ENCODE results near the gene RAB4A. TPM values are rescaled to one million over a fixed set of nuclear protein-coding genes. Genes with fewer than 3 reads are reported as not detected.

Gene RAB4A
- total RNA-seq, 2 experiments from 2014 or later, result 26.7 to 28.7 TPM

DNA sequence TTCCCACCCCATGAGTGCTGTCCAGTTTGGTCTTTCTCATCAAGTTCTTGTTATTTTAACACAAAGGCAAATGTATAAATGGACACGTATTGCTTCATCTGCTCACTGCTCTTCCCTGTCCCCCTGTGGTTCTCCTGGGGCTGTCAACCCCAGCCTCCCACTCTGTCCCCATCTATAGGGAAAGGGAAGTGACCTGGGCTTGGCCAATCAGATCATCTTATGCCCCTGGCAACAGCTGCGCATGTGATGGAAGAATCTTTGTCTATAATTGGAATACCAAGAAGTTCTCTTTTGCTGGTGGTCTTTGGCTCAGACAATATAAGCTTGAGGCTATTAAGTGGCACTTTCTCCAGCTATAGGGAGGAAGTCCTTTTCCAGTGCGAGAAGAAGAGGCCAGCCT is 76.6 kb downstream of the RAB4A start:
- Mint-ChIP-seq H3K27me3 (peaks cover 18% of the 10 kb centered on the region), H3K4me1 (ENCODE audit: low read depth) (peaks cover 11% of the 10 kb centered on the region), H3K9me3 (no peaks in the 10 kb centered on the region), H3K27ac (no peak overlapping the region), H3K4me3 (peak overlapping the region; percentile 27), H3K36me3 (ENCODE audit: low read depth) (peaks cover 6% of the 10 kb centered on the region)
- Histone ChIP-seq H3K27me3 (ENCODE audit: control insufficient read depth in 1 of 2, insufficient read depth in 2 of 2, low read length in 2 of 2) (peaks cover 0 to 4% of the 10 kb centered on the region in 2 experiments), H3K27ac (ENCODE audit: low read depth in 1 of 2, low read length in 2 of 2) (no peak overlapping the region), H3K9me3 (ENCODE audit: control insufficient read depth in 1 of 2, insufficient read depth in 1 of 2, low read length in 2 of 2) (no peaks in the 10 kb centered on the region), H3K36me3 (ENCODE audit: insufficient read depth, low read length) (no peaks in the 10 kb centered on the region), H3K4me1 (ENCODE audit: insufficient read depth, low read length) (peaks cover 14% of the 10 kb centered on the region), H3K4me3 (ENCODE audit: low read length) (no peak overlapping the region)
- TF ChIP-seq, protein P1, sequence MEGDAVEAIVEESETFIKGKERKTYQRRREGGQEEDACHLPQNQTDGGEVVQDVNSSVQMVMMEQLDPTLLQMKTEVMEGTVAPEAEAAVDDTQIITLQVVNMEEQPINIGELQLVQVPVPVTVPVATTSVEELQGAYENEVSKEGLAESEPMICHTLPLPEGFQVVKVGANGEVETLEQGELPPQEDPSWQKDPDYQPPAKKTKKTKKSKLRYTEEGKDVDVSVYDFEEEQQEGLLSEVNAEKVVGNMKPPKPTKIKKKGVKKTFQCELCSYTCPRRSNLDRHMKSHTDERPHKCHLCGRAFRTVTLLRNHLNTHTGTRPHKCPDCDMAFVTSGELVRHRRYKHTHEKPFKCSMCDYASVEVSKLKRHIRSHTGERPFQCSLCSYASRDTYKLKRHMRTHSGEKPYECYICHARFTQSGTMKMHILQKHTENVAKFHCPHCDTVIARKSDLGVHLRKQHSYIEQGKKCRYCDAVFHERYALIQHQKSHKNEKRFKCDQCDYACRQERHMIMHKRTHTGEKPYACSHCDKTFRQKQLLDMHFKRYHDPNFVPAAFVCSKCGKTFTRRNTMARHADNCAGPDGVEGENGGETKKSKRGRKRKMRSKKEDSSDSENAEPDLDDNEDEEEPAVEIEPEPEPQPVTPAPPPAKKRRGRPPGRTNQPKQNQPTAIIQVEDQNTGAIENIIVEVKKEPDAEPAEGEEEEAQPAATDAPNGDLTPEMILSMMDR (IDR thresholded peaks at IDR 0.05), result no peak
- ATAC-seq (ENCODE audit: poor library complexity) (no peak), DNase-seq (no peak)
- intact Hi-C loops (cut with DNase I, micrococcal nuclease), result loop anchor here in 1 of 2 experiments (5.0 kb wide), 1 partner anchor 210 kb away; the partner anchor contains the start of gene ABCB10
- CTCF ChIA-PET, result no interaction called here
- POLR2A ChIA-PET, result no interaction called here

DNA sequence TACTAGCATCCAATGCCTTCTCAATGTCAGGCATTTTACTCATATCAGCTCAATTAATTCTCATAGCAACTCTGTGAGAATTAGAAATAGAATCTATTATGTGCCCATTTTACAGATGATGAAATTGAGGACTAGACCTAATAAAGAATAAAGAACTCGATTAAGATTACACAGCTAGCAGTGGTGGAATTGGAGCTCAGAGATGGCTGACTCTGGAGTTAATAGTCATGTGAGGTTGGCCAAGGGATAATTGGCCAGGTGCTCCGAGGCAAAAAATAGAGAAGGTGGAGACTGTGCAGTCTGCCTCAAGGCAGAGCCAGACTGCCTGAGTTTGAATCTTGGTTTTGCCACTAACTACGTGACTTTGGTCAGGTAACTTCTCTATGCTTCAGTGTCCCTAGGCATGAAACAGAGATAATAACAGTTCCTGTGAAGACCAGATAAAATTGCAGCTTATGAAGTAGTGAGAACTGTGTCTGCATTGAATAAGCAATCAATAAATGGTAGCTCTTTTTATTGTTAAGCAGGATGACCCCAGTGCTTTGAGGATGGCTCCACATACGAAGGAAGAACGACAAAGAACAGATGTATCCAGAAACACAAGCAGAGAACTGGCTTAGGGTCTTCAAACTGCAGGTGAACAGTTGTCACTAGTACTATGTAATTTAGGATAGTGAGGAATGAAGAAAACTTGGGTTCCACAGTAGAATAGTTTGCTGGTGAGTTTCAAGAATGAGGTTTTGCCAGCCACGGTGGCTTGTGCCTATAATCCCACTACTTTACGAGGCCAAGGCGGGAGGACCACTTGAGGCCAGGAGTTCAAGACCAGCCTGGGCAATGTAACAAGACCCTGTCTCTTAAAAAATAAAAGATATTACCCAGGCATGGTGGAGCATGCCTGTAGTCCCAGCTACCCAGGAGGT is 78.8 kb downstream of the RAB4A start:
- ATAC-seq (ENCODE audit: poor library complexity), result no peak
- no peak overlapping the region for H3K4me3 ChIP-seq (ENCODE audit: low read length)
- no peak for DNase-seq
- intact Hi-C loops (cut with DNase I, micrococcal nuclease), result loop anchor here in 1 of 2 experiments (5.0 kb wide), 1 partner anchor 208 kb away; the partner anchor contains the start of gene ABCB10
- H3K27me3 ChIP-seq (ENCODE audit: control insufficient read depth in 1 of 2, insufficient read depth in 2 of 2, low read length in 2 of 2), result peaks cover 0 to 11% of the 10 kb centered on the region in 2 experiments
- no peak overlapping the region for H3K27ac ChIP-seq (ENCODE audit: low read depth in 1 of 2, low read length in 2 of 2)
- Mint-ChIP-seq H3K36me3 (ENCODE audit: low read depth) (no peaks in the 10 kb centered on the region), H3K4me1 (ENCODE audit: low read depth) (peaks cover 4% of the 10 kb centered on the region), H3K9me3 (no peaks in the 10 kb centered on the region), H3K27ac (no peak overlapping the region), H3K27me3 (peaks cover 19% of the 10 kb centered on the region), H3K4me3 (no peak overlapping the region)
- H3K36me3 ChIP-seq (ENCODE audit: insufficient read depth, low read length), result no peaks in the 10 kb centered on the region
- ChIA-PET CTCF (no interaction called here), POLR2A (no interaction called here)
- no peaks in the 10 kb centered on the region for H3K4me1 ChIP-seq (ENCODE audit: insufficient read depth, low read length)
- H3K9me3 ChIP-seq (ENCODE audit: control insufficient read depth in 1 of 2, insufficient read depth in 1 of 2, low read length in 2 of 2), result peaks cover 0 to 6% of the 10 kb centered on the region in 2 experiments
- TF ChIP-seq, protein P1 (IDR thresholded peaks at IDR 0.05), result no peak

DNA sequence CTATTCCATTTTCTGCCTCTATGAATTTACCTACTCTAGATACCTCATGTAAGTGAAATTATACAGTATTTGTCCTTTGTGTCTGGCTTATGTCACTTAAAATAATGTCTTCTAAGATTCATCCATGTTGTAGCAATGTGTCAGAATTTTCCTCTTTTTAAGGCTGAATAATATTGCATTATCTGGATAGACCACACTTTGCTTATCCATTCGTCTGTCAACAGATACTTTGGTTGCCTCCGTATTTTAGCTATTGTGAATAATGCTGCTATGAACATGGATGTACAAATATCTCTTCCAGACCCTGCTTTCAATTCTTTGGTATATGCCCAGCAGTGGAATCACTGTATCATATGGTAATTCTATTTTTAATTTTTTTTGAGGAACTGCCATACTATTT is 82.1 kb downstream of the RAB4A start:
- Histone ChIP-seq H3K9me3 (ENCODE audit: control insufficient read depth in 1 of 2, insufficient read depth in 1 of 2, low read length in 2 of 2) (peaks cover 0 to 12% of the 10 kb centered on the region in 2 experiments), H3K27ac (ENCODE audit: low read depth in 1 of 2, low read length in 2 of 2) (no peak overlapping the region), H3K27me3 (ENCODE audit: control insufficient read depth in 1 of 2, insufficient read depth in 2 of 2, low read length in 2 of 2) (peaks cover 0 to 11% of the 10 kb centered on the region in 2 experiments), H3K4me1 (ENCODE audit: insufficient read depth, low read length) (no peaks in the 10 kb centered on the region), H3K4me3 (ENCODE audit: low read length) (no peak overlapping the region), H3K36me3 (ENCODE audit: insufficient read depth, low read length) (no peaks in the 10 kb centered on the region)
- peaks cover 21% of the 10 kb centered on the region for H3K27me3 Mint-ChIP-seq
- DNase-seq, result no peak
- peaks cover 3% of the 10 kb centered on the region for H3K9me3 Mint-ChIP-seq
- H3K27ac Mint-ChIP-seq, result no peak overlapping the region
- H3K36me3 Mint-ChIP-seq (ENCODE audit: low read depth), result no peaks in the 10 kb centered on the region
- TF ChIP-seq, protein P1 (IDR thresholded peaks at IDR 0.05), result no peak
- ATAC-seq (ENCODE audit: poor library complexity), result no peak
- intact Hi-C loops (cut with DNase I, micrococcal nuclease), result no loop called here
- no peak overlapping the region for H3K4me3 Mint-ChIP-seq
- CTCF ChIA-PET, result interaction anchor here (1.2 kb wide), 1 partner anchor 9 kb away, joined by 3 read pairs; no protein-coding TSS in a partner anchor
- POLR2A ChIA-PET, result no interaction called here
- H3K4me1 Mint-ChIP-seq (ENCODE audit: low read depth), result no peaks in the 10 kb centered on the region
